Left ventricle myocardium inferior (tissue), 1 donor: ENCODE measurements around the gene GINS1. TPM values are rescaled to one million over a fixed set of nuclear protein-coding genes. Genes with fewer than 3 reads are reported as not detected.
"Not testable (repeated sequence)": the region's sequence is repeated elsewhere in the genome, so short reads cannot be mapped to it uniquely, and the experiment has no call there.

Experiments used
- DNase-seq: peaks from one replicate; pipeline ENCODE4 v3.0.0-alpha.2; 2020
- H3K27ac ChIP-seq: fragments of 200-600 bp; replicated peaks from 2 replicates; pipeline ENCODE4 v1.8.0; 2021
- H3K27me3 ChIP-seq: fragments of 200-600 bp; 2 replicates; pipeline ENCODE4 v1.8.0; 2021; ENCODE audit warnings: low read depth
- H3K36me3 ChIP-seq: fragments of 200-600 bp; 2 replicates; pipeline ENCODE4 v1.8.0; 2021
- H3K4me1 ChIP-seq: fragments of 200-600 bp; 2 replicates; pipeline ENCODE4 v1.8.0; 2021
- H3K4me3 ChIP-seq: fragments of 200-600 bp; 2 replicates; pipeline ENCODE4 v1.8.0; 2021; ENCODE audit warnings: mild to moderate bottlenecking, moderate library complexity
- H3K9me3 ChIP-seq: fragments of 200-600 bp; replicated peaks from 2 replicates; pipeline ENCODE4 v1.8.0; 2021
- CTCF ChIP-seq: fragments of 200-600 bp; IDR thresholded peaks from 2 replicates; pipeline ENCODE4 v1.8.0; 2021; ENCODE audit warnings: antibody characterized with exemption, mild to moderate bottlenecking, borderline replicate concordance
- intact Hi-C: fragments of 100-400 bp; cut with micrococcal nuclease; formaldehyde crosslinking; loops from one replicate; pipeline ENCODE4 v1.11.0; 2022
- total RNA-seq: library from RNA; stranded (reverse); fragmentation: NEBNext Ultra II Directional; extraction: Animal tissue kit (Norgen Biotek cat#: 25700); gene quantifications from one replicate; pipeline ENCODE4 v1.2.1, GENCODE V29; 2021
- donor health status: DM: no; HTN: yes; CAD: no; lungs with severe emphysema.

GINS1 gene
- total RNA-seq, 1 donor from 2014 or later: 0.41 TPM

- intact Hi-C loops: loop anchor here (10.0 kb wide), 4 partner anchors 94 to 404 kb away; partner anchors contain the start of genes APMAP and ENTPD6
- no peak for DNase-seq
- H3K4me3 ChIP-seq: no peak overlapping the region
- no peaks in the 10 kb centered on the region for H3K27me3 ChIP-seq
- peak; percentile 74 for TF ChIP-seq CTCF
- H3K36me3 ChIP-seq: no peaks in the 10 kb centered on the region
- H3K4me1 ChIP-seq: no peaks in the 10 kb centered on the region
- H3K27ac ChIP-seq: no peak overlapping the region
- H3K9me3 ChIP-seq: peaks cover 26% of the 10 kb centered on the region
Measured at GRCh38 chr20:25399037-25399430, 8.4 kb upstream of the GINS1 start.

- H3K36me3 ChIP-seq, DNase-seq, intact Hi-C loops, H3K27ac ChIP-seq, H3K4me1 ChIP-seq, H3K4me3 ChIP-seq, H3K27me3 ChIP-seq: not testable (repeated sequence)
- H3K9me3 ChIP-seq: peaks cover 32% of the 10 kb centered on the region
Measured at GRCh38 chr20:25400291-25400732, 7.2 kb upstream of the GINS1 start.

- no peak overlapping the region for H3K4me3 ChIP-seq
- no peaks in the 10 kb centered on the region for H3K36me3 ChIP-seq
- H3K9me3 ChIP-seq: peaks cover 32% of the 10 kb centered on the region
- no peaks in the 10 kb centered on the region for H3K27me3 ChIP-seq
- intact Hi-C loops: no loop called here
- TF ChIP-seq CTCF: no peak
- no peak overlapping the region for H3K27ac ChIP-seq
- no peak for DNase-seq
- H3K4me1 ChIP-seq: peaks cover 7% of the 10 kb centered on the region
Measured at GRCh38 chr20:25402583-25402982, 4.9 kb upstream of the GINS1 start.

GRCh38 chr20:25408170-25408547 lies 686 bp downstream of the GINS1 start:
- H3K27ac ChIP-seq: no peak overlapping the region
- intact Hi-C loops: no loop called here
- H3K27me3 ChIP-seq: no peaks in the 10 kb centered on the region
- H3K4me1 ChIP-seq: peaks cover 17% of the 10 kb centered on the region
- TF ChIP-seq CTCF: no peak
- H3K4me3 ChIP-seq: peak overlapping the region; percentile 75
- no peaks in the 10 kb centered on the region for H3K36me3 ChIP-seq
- H3K9me3 ChIP-seq: peaks cover 14% of the 10 kb centered on the region
- no peak for DNase-seq

- intact Hi-C loops: no loop called here
- H3K4me3 ChIP-seq: no peak overlapping the region
- DNase-seq: no peak
- H3K27ac ChIP-seq: no peak overlapping the region
- no peak for TF ChIP-seq CTCF
- H3K4me1 ChIP-seq: peaks cover 17% of the 10 kb centered on the region
- H3K36me3 ChIP-seq: no peaks in the 10 kb centered on the region
- H3K9me3 ChIP-seq: peaks cover 7% of the 10 kb centered on the region
- no peaks in the 10 kb centered on the region for H3K27me3 ChIP-seq
Measured at GRCh38 chr20:25408890-25409289, 1.4 kb downstream of the GINS1 start.

GRCh38 chr20:25418776-25419175 lies 11.3 kb downstream of the GINS1 start:
- intact Hi-C loops: no loop called here
- Histone ChIP-seq H3K4me3 (no peak overlapping the region), H3K9me3 (no peaks in the 10 kb centered on the region), H3K27ac (no peak overlapping the region), H3K27me3 (no peaks in the 10 kb centered on the region), H3K36me3 (no peaks in the 10 kb centered on the region), H3K4me1 (no peaks in the 10 kb centered on the region)
- no peak for TF ChIP-seq CTCF
- DNase-seq: no peak
